GM12878 (cell line): ENCODE data around the gene TP73. TPM values are rescaled to one million over a fixed set of nuclear protein-coding genes. Genes with fewer than 3 reads are reported as not detected.

Experiments used
- ATAC-seq: fragments of 200-7000 bp; cut with Tn5 transposase; 3 replicates; pipeline ENCODE4 v1.9.1; 2020; ENCODE audit warnings: mild to moderate bottlenecking, moderate library complexity
- BruUV-seq: library from RNA; stranded (reverse); fragments of 400-500 nt; replicated peaks from 2 replicates; lab custom pipeline; 2021; lab: Mats Ljungman, UMichigan
- CTCF ChIA-PET: fragments of 300-600 bp; sonication (Branson Sonifier 250); formaldehyde crosslinking; extraction: SDS; loops from one replicate; lab custom pipeline; 2021; ENCODE audit warnings: inconsistent platforms; lab: Yijun Ruan, JAX
- POLR2A ChIA-PET: fragments of 350-600 bp; formaldehyde crosslinking; extraction: SDS; loops from one replicate; lab custom pipeline; 2021; ENCODE audit warnings: inconsistent platforms; lab: Charles Lee
- RAD21 ChIA-PET: fragments of 300-600 bp; sonication (Branson Sonifier 250); formaldehyde crosslinking; loops from one replicate; lab custom pipeline; 2023; ENCODE audit warnings: antibody characterized with exemption; ENCODE audit not compliant: unreplicated experiment; lab: Charles Lee
- SMC1A ChIA-PET: fragments of 300-600 bp; sonication (Branson Sonifier 250); formaldehyde crosslinking; loops from one replicate; lab custom pipeline; 2023; ENCODE audit not compliant: unreplicated experiment, uncharacterized antibody; lab: Charles Lee
- DNase-seq: peaks from one replicate; pipeline ENCODE4 v3.0.0-alpha.2; 2011; ENCODE audit warnings: low read depth, low spot score
- FAIRE-seq: peaks from 3 replicates; lab custom pipeline; 2011; peaks lifted over from hg19 to GRCh38; lab: Jason Lieb, UNC
- H2AFZ ChIP-seq: 2 replicates; pipeline ENCODE4 v1.6.0; 2011; ENCODE audit warnings: low read depth, low read length, control low read depth; ENCODE audit not compliant: control insufficient read depth
- H3K27ac ChIP-seq: 2 replicates; pipeline ENCODE4 v1.5.1; 2011; ENCODE audit warnings: control low read depth; ENCODE audit not compliant: control insufficient read depth, insufficient read depth
- H3K27me3 ChIP-seq, 2 experiments: replicated peaks in 1 of 2; 2 replicates each; pipeline versions ENCODE4 v1.6.0 to v1.6.1; 2011; ENCODE audit warnings: low read length in 1 of 2; ENCODE audit not compliant: control insufficient read depth in 2 of 2, insufficient read depth in 2 of 2
- H3K36me3 ChIP-seq, 2 experiments: 2 replicates each; pipeline ENCODE4 v1.5.1; 2011; ENCODE audit warnings: low read length in 1 of 2; ENCODE audit not compliant: control insufficient read depth in 2 of 2, insufficient read depth in 2 of 2
- H3K4me1 ChIP-seq: 2 replicates; pipeline ENCODE4 v1.6.1; 2011; ENCODE audit warnings: mild to moderate bottlenecking, low read length, moderate library complexity, mixed read lengths; ENCODE audit not compliant: control insufficient read depth, insufficient read depth
- H3K4me2 ChIP-seq: 2 replicates; pipeline ENCODE4 v1.6.0; 2011; ENCODE audit warnings: control low read depth; ENCODE audit not compliant: control insufficient read depth, insufficient read depth
- H3K4me3 ChIP-seq: fragments of 200-600 bp; sonication (generic); 2 replicates; pipeline ENCODE4 v1.5.1; 2016
- H3K79me2 ChIP-seq: 2 replicates; pipeline ENCODE4 v1.6.0; 2011; ENCODE audit warnings: low read length; ENCODE audit not compliant: control insufficient read depth, insufficient read depth
- H3K9ac ChIP-seq: 2 replicates; pipeline ENCODE4 v1.8.0; 2011; ENCODE audit warnings: low read length, control low read depth, mixed read lengths; ENCODE audit not compliant: control insufficient read depth, insufficient read depth
- H3K9me3 ChIP-seq: replicated peaks from 3 replicates; pipeline ENCODE4 v1.5.1; 2011; ENCODE audit warnings: mild to moderate bottlenecking, low read length; ENCODE audit not compliant: control insufficient read depth, insufficient read depth
- H4K20me1 ChIP-seq: 2 replicates; pipeline ENCODE4 v1.6.0; 2011; ENCODE audit not compliant: control insufficient read depth, insufficient read depth
- CUX1 ChIP-seq: IDR thresholded peaks from 2 replicates; pipeline ENCODE4 v1.6.1; 2012; ENCODE audit warnings: improper control_type of control experiment, low read depth, low read length; ENCODE audit not compliant: insufficient replicate concordance
- ELK1 ChIP-seq: IDR thresholded peaks from 2 replicates; pipeline ENCODE4 v1.6.1; 2012; ENCODE audit warnings: low read depth, low read length, improper control_type of control experiment
- JUND ChIP-seq: IDR thresholded peaks from 2 replicates; pipeline ENCODE4 v1.6.1; 2012; ENCODE audit warnings: low read depth, mild to moderate bottlenecking, low read length, improper control_type of control experiment, moderate library complexity
- NFYA ChIP-seq: IDR thresholded peaks from 2 replicates; pipeline ENCODE4 v1.6.1; 2011; ENCODE audit warnings: low read depth, mild to moderate bottlenecking, low read length, improper control_type of control experiment, borderline replicate concordance
- SIX5 ChIP-seq: IDR thresholded peaks from 2 replicates; pipeline ENCODE4 v1.6.1; 2011; ENCODE audit warnings: mild to moderate bottlenecking, low read depth, low read length, moderate library complexity; ENCODE audit not compliant: severe bottlenecking
- SRF ChIP-seq, 2 experiments: IDR thresholded peaks; 2 replicates each; pipeline ENCODE4 v1.6.1; 2011; ENCODE audit warnings: low read depth in 2 of 2, low read length in 2 of 2, mild to moderate bottlenecking in 1 of 2, moderate library complexity in 1 of 2
- ZNF217 ChIP-seq: fragments of 450-650 bp; IDR thresholded peaks from 2 replicates; pipeline ENCODE4 v1.6.1; 2017; ENCODE audit warnings: antibody characterized with exemption, mild to moderate bottlenecking
- ZZZ3 ChIP-seq: IDR thresholded peaks from 2 replicates; pipeline ENCODE4 v1.6.1; 2011; ENCODE audit warnings: low read depth; ENCODE audit not compliant: control insufficient read depth, insufficient read length
- WGBS: methylation state at CpG from one replicate; pipeline ENCODE4 v1.1.6; 2016; ENCODE audit warnings: low lambda C conversion rate; ENCODE audit not compliant: insufficient replicate concordance, insufficient coverage; ENCODE audit errors: missing lambda C conversion rate; 5-methylcytosine and 5-hydroxymethylcytosine counted together
- in situ Hi-C: fragments of 300-500 bp; cut with MboI; formaldehyde crosslinking; loops from 9 replicates; pipeline ENCODE4 v1.14.3; 2018; ENCODE audit warnings: mixed read lengths
- intact Hi-C: fragments of 100-400 bp; cut with micrococcal nuclease; formaldehyde crosslinking; loops from one replicate; pipeline ENCODE4 v1.14.2; 2022; ENCODE audit not compliant: unreplicated experiment
- polyA plus RNA-seq, 11 experiments: library from polyadenylated mRNA; depleted of rRNA in 4 of 11; unstranded in 6 of 11; stranded (reverse) in 5 of 11; fragments of >200 nt; fragmentation: Nextera tagmentation in 4 of 11; fragmentation: Illumina TruSeq in 1 of 11; extraction: Ambion mirVana in 4 of 11; extraction: Trizol in 1 of 11; gene quantifications; 1 replicate in 1 of 11; 2 replicates in 10 of 11; pipeline versions ENCODE4 v1.2.1 to v1.2.3, GENCODE V29; 2011 to 2016; ENCODE audit warnings: inconsistent platforms in 2 of 11, missing spikeins in 2 of 11, low read depth in 1 of 11
- total RNA-seq, 4 experiments: library from RNA; depleted of rRNA in 3 of 4; stranded (reverse); fragments of >200 nt in 3 of 4; fragmentation: Illumina TruSeq in 1 of 4; extraction: Trizol in 1 of 4; gene quantifications; 2 replicates each; pipeline versions ENCODE4 v1.2.1 to v1.2.3, GENCODE V29; 2013 to 2021

The TP73 gene
- total and polyA plus RNA-seq, 10 of the 15 experiments (the other 5 are each of a cell fraction or from before 2014, with no cell fraction given): 0.08 to 54.2 (median 14.9) TPM

- CTCF ChIA-PET: no interaction called here
- no TSS peak for BruUV-seq
- FAIRE-seq: no peak
- Histone ChIP-seq H3K27me3 (no peaks in the 10 kb centered on the region; a peak in 1 of 4 replicates), H3K27ac (no peak overlapping the region), H3K4me3 (no peak overlapping the region), H3K36me3 (no peaks in the 10 kb centered on the region)
- TF ChIP-seq ELK1: no peak
- no peak for TF ChIP-seq ZZZ3
- TF ChIP-seq NFYA: no peak
- no peak for TF ChIP-seq SRF (IDR thresholded peaks at IDR 0.05; ENCODE audit: low read depth in 2 of 2, low read length in 2 of 2)
- TF ChIP-seq SIX5: no peak
- TF ChIP-seq CUX1: no peak
- TF ChIP-seq JUND: no peak
- TF ChIP-seq ZNF217: no peak
- TF ChIP-seq, all 136 proteins: peak for 0
- peaks cover 6% of the 10 kb centered on the region; the same call in 1 of the 2 replicates for H3K4me1 ChIP-seq
- in situ Hi-C loops: no loop called here
- no peaks in the 10 kb centered on the region for H4K20me1 ChIP-seq
- 55% methylated on average over 16 of the region's 16 CpGs for WGBS
- ChIA-PET SMC1A (no interaction called here), POLR2A (no interaction called here), RAD21 (no interaction called here)
- intact Hi-C loops: no loop called here
- H3K79me2 ChIP-seq: no peaks in the 10 kb centered on the region
- DNase-seq (no peak), ATAC-seq (no peak)
- H2AFZ ChIP-seq: no peak overlapping the region
- no peaks in the 10 kb centered on the region for H3K9me3 ChIP-seq
- H3K9ac ChIP-seq: no peak overlapping the region
- no peak overlapping the region for H3K4me2 ChIP-seq
Measured at GRCh38 chr1:3770047-3770765, 117.9 kb downstream of the TP73 start.
